Activated effector memory CD4-positive, alpha-beta T cell treated with Interleukin-2 at 50 U/mL for 16 hours (primary cell): ENCODE data around the gene CNN3.

Source experiments
- DNase-seq: peaks from one replicate; pipeline ENCODE4 v3.0.0-alpha.2; 2020

Gene CNN3

GRCh38 chr1:94884507-94884906 is 42.4 kb downstream of the CNN3 start:
- no peak for DNase-seq

GRCh38 chr1:94884106-94884505 is 42.8 kb downstream of the CNN3 start:
- no peak for DNase-seq

GRCh38 chr1:94883691-94884090 is 43.2 kb downstream of the CNN3 start:
- no peak for DNase-seq

GRCh38 chr1:94878329-94878728 is 48.6 kb downstream of the CNN3 start:
- DNase-seq: no peak

- DNase-seq: no peak
These were observed 50.5 kb downstream of the CNN3 start for GRCh38 chr1:94876362-94876761.

GRCh38 chr1:94875794-94876193 is 51.1 kb downstream of the CNN3 start:
- DNase-seq: no peak

GRCh38 chr1:94874423-94874822 is 52.5 kb downstream of the CNN3 start:
- DNase-seq: no peak

GRCh38 chr1:94873520-94874351 is 53.2 kb downstream of the CNN3 start:
- no peak for DNase-seq

GRCh38 chr1:94872771-94873495 is 54.0 kb downstream of the CNN3 start:
- DNase-seq: no peak

- DNase-seq: no peak
These were observed 55.9 kb downstream of the CNN3 start for GRCh38 chr1:94871031-94871430.

- DNase-seq: no peak
These were observed 60.6 kb downstream of the CNN3 start for GRCh38 chr1:94866164-94866807.

GRCh38 chr1:94865360-94865759 is 61.5 kb downstream of the CNN3 start:
- no peak for DNase-seq

- no peak for DNase-seq
These were observed 62.1 kb downstream of the CNN3 start for GRCh38 chr1:94864821-94865220.

GRCh38 chr1:94863919-94864318 is 63.0 kb downstream of the CNN3 start:
- no peak for DNase-seq

GRCh38 chr1:94863297-94863911 is 63.5 kb downstream of the CNN3 start:
- no peak for DNase-seq

- DNase-seq: no peak
These were observed 64.2 kb downstream of the CNN3 start for GRCh38 chr1:94862718-94863117.

- no peak for DNase-seq
These were observed 67.7 kb downstream of the CNN3 start for GRCh38 chr1:94859174-94859573.

GRCh38 chr1:94858276-94858675 is 68.6 kb downstream of the CNN3 start:
- no peak for DNase-seq

GRCh38 chr1:94856868-94857267 is 70.0 kb downstream of the CNN3 start:
- no peak for DNase-seq

GRCh38 chr1:94856004-94856403 is 70.9 kb downstream of the CNN3 start:
- no peak for DNase-seq

- no peak for DNase-seq
These were observed 71.6 kb downstream of the CNN3 start for GRCh38 chr1:94855307-94855700.

- peak; percentile 58 for DNase-seq
These were observed 72.2 kb downstream of the CNN3 start for GRCh38 chr1:94854458-94855306.
